NCI-H2227 (cell line): ENCODE results near the gene LEFTY1.

Experiments used
- DNase-seq: peaks from one replicate; lab custom pipeline; 2025; ENCODE audit not compliant: unreplicated experiment; lab: John Stamatoyannopoulos, UW

Gene LEFTY1

GRCh38 chr1:225873281-225873850 is 15.6 kb downstream of the LEFTY1 start:
- DNase-seq = no peak

GRCh38 chr1:225872075-225872430 is 16.9 kb downstream of the LEFTY1 start:
- DNase-seq = no peak

DNA sequence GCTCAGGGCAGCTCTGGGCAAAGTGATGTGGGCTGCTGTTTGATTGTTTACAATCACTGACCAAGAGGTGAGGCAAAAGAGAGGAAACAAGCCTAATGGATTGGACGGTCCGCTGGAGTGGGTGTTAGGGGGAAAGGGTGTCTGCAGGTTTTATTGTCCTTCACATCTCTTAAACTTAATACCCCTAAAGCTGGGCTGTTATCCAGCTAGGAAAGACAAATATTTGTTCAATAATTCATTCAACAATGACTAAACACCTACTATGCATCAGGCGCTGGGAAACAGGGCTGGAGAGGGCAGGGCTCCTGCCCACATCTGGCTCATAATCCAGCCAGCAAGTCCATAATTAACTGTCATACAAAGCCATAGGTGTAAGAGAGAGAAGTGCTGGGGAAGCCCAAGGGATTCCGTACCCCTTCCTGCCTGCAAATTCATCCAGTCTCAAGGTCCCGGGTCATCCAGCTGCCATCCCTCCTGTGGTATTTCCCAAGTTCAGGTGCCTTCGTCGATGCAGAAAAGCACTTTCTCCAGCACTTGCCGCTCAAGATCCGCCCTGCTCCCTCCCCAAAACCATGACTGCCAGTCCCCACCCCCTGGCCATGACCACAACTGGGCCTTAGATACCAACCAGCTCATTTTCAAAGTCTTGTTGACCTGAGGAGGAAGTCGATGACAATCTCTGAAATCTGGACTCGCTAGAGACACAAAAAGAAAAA is 17.4 kb downstream of the LEFTY1 start:
- DNase-seq = no peak

DNA sequence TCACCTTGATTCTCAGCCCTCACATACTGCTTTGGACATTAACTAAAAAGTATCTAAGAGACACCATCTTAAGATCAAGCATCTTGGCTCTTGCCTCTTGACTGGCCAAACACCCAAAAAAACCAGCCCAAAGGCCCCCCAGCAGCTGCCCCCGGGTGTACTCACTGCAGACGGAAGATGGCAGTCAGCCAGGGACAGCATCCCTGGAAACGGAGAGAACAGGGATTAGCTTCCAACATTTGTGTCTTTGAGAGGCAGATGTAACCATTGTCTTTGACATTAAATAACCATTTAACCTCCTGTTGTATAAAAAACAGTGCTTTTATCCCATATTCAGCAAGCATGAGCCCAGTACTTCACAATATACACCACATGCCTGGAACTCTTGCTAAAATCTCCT is 18.0 kb downstream of the LEFTY1 start:
- no peak for DNase-seq

DNA sequence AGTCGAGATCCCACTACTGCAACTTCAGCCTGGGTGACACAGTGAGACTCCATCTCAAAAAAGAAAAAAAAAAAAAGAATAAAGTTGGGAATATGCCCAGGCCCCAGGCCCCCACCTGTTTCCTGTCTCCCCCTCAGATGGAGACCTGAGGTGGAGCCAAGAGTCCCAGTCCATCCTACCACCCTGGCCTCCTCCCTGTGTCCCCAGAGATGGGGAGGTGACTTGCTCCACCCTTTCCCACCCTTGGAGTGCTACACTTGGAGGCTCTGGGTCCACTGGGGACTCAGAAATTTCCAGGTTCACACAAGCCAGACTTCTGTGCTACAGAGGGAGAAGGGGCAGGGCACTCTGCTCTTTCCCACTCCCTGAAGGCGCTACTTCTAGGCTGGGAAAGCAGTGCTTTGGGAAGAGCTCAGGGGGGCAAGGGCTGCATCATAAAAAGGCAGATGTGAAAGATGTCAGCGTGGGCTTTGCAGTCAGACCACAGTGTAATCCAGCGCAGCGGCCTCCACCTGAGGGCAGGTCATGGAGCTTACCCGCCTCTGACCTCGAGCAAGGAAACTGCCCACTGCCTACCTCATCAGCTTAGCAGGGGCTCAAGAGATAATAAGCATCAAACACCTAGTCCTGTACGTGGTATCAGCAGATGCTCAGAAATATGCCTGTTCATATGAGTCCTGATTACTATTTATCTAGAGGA is 20.2 kb downstream of the LEFTY1 start:
- DNase-seq = no peak

GRCh38 chr1:225866981-225867380 is 22.0 kb downstream of the LEFTY1 start:
- no peak for DNase-seq

DNA sequence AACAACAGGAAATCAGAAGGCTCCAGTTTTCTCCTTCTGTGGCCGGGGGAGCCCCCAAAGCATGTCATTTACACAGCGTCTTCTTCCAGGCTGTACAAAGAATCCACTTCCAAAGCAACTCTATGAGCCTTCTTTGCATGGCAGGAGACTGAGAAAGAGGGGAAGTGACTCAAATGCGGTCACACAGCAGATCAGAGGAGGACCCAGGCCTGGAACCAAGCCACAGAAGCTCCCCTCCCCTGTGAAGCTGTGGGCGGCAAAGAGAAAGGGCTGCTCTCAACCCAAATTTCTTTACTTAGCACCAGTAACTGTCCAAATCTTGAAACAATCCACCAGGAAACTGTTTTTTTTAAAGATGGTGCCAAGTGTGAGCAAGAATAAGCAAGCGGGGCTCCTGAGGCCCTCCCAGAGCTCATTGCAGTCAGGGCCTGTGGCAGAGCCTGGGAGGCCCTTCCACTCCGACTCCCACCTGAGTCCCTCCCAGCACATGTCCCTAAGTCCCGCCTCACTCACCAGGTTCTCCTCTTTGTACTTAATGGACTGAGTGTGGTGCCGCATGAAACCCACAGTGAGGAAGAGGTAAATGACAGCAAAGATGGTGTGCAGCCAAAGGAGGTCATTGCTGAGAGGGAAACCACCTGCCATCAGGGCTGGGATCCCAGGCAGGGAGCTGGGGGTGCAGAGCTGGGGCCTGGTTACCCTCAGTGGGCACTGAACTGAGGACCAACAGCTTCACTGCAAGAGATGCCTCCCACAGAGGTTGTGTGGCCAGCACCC is 22.7 kb downstream of the LEFTY1 start:
- no peak for DNase-seq

- DNase-seq = no peak
Measured at GRCh38 chr1:225865514-225865913, 23.4 kb downstream of the LEFTY1 start.

DNA sequence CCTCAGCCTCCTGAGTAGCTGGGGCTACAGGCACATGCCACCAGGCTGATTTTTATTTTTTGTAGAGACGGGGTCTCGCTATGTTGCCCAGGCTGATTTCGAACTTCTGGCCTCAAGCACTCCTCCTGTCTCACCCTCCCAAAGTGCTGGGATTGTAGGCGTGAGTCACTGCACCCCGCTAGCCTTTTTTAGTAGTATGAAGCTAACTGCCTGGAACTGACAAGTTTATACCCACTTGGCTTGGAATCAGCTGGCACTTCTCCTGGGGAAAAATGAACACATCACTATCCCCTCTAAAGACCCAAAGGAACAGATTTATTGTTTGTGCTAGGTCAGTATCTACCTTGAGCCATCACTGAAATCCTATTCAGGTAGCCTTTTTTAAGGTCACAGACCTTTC is 25.8 kb downstream of the LEFTY1 start:
- DNase-seq = no peak

- DNase-seq = no peak
Measured at GRCh38 chr1:225862581-225862950, 26.4 kb downstream of the LEFTY1 start.

- DNase-seq = no peak
Measured at GRCh38 chr1:225861834-225862580, 26.9 kb downstream of the LEFTY1 start.

GRCh38 chr1:225860876-225861441 is 28.0 kb downstream of the LEFTY1 start:
- DNase-seq = no peak

- no peak for DNase-seq
Measured at GRCh38 chr1:225860107-225860506, 28.8 kb downstream of the LEFTY1 start.

DNA sequence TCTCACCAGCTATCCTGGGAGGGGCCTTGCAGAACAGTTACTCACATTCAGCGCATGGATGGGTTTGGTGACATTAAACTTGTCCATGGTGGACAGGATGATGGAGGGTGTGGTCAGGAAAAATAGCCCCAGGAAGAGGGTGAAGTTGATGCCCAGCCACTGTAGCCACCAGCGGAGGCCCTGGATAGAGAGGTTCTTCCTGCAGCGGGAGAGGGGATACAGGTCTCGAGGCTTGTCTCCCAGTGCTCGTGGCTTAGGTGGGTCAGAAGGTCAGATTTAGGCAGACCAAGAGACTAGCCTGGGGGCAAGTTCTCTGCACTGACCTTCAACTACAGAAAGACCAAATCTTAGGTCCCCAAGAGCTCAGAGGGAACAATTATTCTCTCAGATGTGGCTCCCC is 29.8 kb downstream of the LEFTY1 start:
- DNase-seq = no peak

DNA sequence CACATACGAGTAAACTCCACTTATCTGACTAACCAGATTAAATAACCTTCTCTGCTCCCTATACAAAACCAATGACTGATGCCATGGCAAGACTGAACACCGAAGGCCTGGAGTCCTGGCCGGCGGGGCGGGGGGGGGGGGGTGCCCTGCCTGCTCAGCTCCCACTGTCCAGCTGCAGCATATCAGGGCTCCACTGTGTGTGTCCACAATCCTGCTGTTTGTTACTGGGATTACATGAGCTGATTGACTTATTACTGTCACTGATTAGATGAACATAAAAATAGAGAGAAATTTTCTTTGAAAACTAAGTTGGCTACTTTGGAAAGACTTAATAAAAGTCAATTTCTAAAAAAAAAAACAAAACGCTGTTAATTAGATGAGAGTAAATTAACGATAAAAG is 31.7 kb downstream of the LEFTY1 start:
- DNase-seq = no peak

DNA sequence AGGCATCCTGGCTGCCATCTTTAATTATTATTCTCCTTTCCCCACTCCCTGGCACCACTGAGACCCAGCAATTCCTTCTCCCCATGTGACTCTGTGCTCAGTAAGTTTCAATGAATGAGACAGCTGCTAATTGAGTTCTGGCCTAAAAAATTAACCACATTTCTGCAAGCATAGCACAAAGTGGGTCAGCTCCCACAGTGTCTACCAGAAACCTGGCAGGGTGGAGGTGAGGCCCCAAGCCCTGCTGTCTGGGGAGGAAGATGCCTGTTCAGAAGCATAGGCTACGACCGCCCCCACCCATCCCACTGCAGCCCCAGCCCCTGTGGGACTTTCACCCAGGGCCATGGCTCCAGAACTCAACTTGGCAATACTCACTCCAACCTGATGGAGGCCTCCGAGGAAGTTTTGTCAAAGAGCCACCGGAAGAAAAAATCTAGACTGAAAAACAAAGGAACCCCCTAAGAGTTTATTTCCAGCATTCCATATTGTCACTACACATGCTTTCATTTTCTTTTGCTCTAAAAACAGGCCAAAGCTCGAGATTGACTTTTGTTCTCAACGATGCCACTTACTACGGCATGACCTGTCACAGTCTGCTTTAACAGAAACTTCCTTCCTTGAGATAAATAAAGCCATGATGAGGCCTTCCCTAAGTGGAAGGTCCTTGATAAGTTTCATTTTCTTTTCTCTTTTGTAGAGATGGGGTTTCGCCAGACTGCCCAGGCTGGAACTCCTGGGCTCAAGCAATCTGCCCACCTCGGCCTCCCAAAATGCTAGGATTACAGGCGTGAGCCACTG is 33.2 kb downstream of the LEFTY1 start:
- no peak for DNase-seq

- no peak for DNase-seq
Measured at GRCh38 chr1:225853441-225853840, 35.5 kb downstream of the LEFTY1 start.

DNA sequence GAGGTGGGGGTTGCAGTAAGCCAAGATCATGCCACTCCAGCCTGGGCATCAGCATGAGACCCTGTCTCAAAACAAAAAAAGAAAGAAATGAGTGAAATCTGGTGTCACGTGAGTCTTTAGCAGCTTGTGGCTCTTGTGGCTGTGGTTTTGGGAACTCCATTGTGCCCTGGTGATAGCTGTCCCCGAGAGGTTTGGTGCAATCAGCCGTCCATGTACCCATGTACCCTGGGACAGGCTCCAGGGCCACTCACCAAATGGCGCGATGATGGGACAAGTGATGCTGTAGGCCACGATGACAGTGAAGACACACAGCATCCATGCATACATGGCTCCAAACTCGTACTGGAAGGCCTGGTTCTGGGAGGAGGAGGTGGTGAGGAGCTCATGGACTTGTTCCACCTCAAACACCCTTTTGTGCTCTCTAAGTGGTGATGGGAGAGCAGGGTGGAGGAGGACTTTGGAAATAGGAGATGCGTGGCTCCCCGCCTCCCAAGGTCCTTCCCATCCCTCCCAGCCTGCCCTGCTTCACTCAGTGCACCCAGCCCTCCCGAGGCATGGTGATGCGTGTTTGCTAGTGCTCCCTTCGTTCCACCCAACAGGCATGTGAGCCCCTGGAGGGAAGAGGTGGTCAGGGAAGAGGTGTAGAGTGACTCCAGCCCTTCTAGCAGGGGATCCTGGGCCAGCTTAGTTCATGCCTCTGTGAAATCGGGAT is 36.4 kb downstream of the LEFTY1 start:
- no peak for DNase-seq

DNA sequence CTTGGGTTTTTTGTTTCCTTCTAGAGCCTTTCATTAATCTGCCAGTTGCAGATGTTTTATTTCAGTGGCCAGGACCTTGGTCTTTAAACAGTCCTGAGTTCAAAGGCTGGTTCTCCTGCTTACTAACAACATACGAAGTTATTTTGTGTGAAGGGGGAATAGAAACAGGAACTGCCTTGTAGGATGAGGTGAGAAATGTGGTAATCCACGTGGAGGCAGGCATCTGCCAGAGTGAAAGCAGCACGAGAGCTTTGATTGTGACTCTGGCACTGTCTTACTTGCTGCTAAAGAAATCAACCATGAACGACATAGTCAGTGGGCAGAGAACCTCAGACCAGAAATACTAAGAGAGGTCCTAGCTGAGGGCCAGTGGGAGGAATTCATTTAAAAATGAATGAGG is 37.1 kb downstream of the LEFTY1 start:
- no peak for DNase-seq
